GM12878 (cell line): ENCODE measurements around the gene DPF3.

Experiments used
- FOXM1 ChIP-seq: IDR thresholded peaks from 2 replicates; pipeline ENCODE4 v1.6.1; 2012; ENCODE audit warnings: low read depth, mild to moderate bottlenecking, inconsistent platforms, low read length, moderate library complexity
- NR2C1 ChIP-seq: fragments of 450-650 bp; IDR thresholded peaks from 2 replicates; pipeline ENCODE4 v1.6.1; 2017; ENCODE audit warnings: antibody characterized with exemption, mild to moderate bottlenecking, moderate library complexity
- POLR2A ChIP-seq: IDR thresholded peaks from 2 replicates; pipeline ENCODE4 v1.6.1; 2011; ENCODE audit warnings: low read depth, mild to moderate bottlenecking, low read length
- POLR2AphosphoS5 ChIP-seq: IDR thresholded peaks from 2 replicates; pipeline ENCODE4 v1.6.1; 2011; ENCODE audit warnings: mild to moderate bottlenecking, low read length, inconsistent platforms
- RFX5 ChIP-seq: IDR thresholded peaks from 2 replicates; pipeline ENCODE4 v1.6.1; 2011; ENCODE audit warnings: low read depth, low read length, improper control_type of control experiment
- SIN3A ChIP-seq: IDR thresholded peaks from 2 replicates; pipeline ENCODE4 v1.6.1; 2012; ENCODE audit warnings: low read depth, low read length, improper control_type of control experiment
- SIX5 ChIP-seq: IDR thresholded peaks from 2 replicates; pipeline ENCODE4 v1.6.1; 2011; ENCODE audit warnings: mild to moderate bottlenecking, low read depth, low read length, moderate library complexity; ENCODE audit not compliant: severe bottlenecking
- TF ChIP-seq, protein P1 (sequence below), 3 experiments: IDR thresholded peaks in 2 of 3; conservative IDR thresholded peaks in 1 of 3; 2 replicates each; pipeline ENCODE4 v1.5.1; 2011; ENCODE audit warnings: low read depth in 3 of 3, low read length in 3 of 3, mild to moderate bottlenecking in 3 of 3, control low read depth in 2 of 3, moderate library complexity in 2 of 3, inconsistent platforms in 1 of 3, mixed read lengths in 1 of 3; ENCODE audit not compliant: control insufficient read depth in 2 of 3, insufficient read depth in 1 of 3; ENCODE audit errors: extremely low read depth in 1 of 3
- TF ChIP-seq, protein P2 (sequence below): IDR thresholded peaks from 2 replicates; pipeline ENCODE4 v1.6.1; 2012; ENCODE audit warnings: low read depth, low read length, improper control_type of control experiment
- TF ChIP-seq, protein P3 (sequence below): IDR thresholded peaks from 2 replicates; pipeline ENCODE4 v1.6.1; 2011; ENCODE audit warnings: low read depth, mild to moderate bottlenecking, low read length, moderate library complexity, borderline replicate concordance; ENCODE audit errors: extremely low read depth
- TF ChIP-seq, protein P4 (sequence below): IDR thresholded peaks from 2 replicates; pipeline ENCODE4 v1.6.1; 2012; ENCODE audit warnings: improper control_type of control experiment, low read depth, low read length; ENCODE audit not compliant: insufficient replicate concordance

DNA sequence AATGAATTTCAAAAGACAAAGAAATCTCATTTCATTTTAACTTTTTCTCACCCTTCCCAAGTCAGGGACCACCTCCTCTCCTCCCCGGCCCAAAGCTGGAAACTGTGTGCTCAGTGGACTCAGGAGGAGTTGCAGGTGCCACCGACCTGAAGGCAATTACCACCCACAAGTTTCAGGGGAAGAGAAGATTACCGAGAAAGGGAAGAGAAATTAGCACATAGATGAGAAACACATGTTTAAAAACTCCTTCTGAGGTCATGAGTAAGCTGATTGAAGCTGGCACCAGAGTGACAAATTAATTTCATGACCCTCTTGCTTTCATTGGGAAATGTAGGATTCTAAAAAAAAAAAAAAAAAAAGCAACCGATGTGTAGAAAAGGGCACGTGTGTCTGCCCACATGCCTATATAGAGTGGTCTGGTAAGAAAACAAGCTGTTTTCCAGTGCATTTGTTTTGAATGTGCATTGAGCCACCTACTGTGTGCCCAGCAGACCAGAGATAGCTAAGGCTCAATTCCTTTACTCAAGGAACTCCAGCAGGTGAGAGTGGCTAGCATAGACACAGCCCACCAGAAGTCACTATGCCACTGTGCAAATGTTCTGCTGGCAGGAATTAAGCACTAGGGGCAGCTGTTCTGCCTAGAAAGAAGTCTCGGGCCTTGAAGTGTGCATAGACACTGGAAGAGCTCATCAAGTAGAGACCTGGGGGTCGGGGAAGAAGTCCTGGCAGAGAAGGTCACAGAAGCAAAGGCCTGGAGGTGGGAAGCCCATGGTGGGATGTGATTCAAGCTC lies 30.5 kb downstream of the DPF3 start:
- TF ChIP-seq, protein P1, sequence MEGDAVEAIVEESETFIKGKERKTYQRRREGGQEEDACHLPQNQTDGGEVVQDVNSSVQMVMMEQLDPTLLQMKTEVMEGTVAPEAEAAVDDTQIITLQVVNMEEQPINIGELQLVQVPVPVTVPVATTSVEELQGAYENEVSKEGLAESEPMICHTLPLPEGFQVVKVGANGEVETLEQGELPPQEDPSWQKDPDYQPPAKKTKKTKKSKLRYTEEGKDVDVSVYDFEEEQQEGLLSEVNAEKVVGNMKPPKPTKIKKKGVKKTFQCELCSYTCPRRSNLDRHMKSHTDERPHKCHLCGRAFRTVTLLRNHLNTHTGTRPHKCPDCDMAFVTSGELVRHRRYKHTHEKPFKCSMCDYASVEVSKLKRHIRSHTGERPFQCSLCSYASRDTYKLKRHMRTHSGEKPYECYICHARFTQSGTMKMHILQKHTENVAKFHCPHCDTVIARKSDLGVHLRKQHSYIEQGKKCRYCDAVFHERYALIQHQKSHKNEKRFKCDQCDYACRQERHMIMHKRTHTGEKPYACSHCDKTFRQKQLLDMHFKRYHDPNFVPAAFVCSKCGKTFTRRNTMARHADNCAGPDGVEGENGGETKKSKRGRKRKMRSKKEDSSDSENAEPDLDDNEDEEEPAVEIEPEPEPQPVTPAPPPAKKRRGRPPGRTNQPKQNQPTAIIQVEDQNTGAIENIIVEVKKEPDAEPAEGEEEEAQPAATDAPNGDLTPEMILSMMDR (IDR thresholded peaks at IDR 0.05 in 2 of 3, conservative IDR thresholded peaks at IDR 0.05 in 1 of 3; ENCODE audit: control insufficient read depth in 2 of 3, extremely low read depth in 1 of 3, insufficient read depth in 1 of 3, low read depth in 3 of 3, low read length in 3 of 3) = peak; percentile 6 to 19 (median 10); a peak in 2 of 6 replicates
- TF ChIP-seq POLR2A = no peak
- TF ChIP-seq, protein P2, sequence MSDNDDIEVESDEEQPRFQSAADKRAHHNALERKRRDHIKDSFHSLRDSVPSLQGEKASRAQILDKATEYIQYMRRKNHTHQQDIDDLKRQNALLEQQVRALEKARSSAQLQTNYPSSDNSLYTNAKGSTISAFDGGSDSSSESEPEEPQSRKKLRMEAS = no peak
- TF ChIP-seq NR2C1 = no peak
- TF ChIP-seq SIN3A = no peak
- TF ChIP-seq RFX5 = no peak
- no peak for TF ChIP-seq POLR2AphosphoS5
- TF ChIP-seq, protein P3, sequence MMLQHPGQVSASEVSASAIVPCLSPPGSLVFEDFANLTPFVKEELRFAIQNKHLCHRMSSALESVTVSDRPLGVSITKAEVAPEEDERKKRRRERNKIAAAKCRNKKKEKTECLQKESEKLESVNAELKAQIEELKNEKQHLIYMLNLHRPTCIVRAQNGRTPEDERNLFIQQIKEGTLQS = no peak
- TF ChIP-seq, protein P4, sequence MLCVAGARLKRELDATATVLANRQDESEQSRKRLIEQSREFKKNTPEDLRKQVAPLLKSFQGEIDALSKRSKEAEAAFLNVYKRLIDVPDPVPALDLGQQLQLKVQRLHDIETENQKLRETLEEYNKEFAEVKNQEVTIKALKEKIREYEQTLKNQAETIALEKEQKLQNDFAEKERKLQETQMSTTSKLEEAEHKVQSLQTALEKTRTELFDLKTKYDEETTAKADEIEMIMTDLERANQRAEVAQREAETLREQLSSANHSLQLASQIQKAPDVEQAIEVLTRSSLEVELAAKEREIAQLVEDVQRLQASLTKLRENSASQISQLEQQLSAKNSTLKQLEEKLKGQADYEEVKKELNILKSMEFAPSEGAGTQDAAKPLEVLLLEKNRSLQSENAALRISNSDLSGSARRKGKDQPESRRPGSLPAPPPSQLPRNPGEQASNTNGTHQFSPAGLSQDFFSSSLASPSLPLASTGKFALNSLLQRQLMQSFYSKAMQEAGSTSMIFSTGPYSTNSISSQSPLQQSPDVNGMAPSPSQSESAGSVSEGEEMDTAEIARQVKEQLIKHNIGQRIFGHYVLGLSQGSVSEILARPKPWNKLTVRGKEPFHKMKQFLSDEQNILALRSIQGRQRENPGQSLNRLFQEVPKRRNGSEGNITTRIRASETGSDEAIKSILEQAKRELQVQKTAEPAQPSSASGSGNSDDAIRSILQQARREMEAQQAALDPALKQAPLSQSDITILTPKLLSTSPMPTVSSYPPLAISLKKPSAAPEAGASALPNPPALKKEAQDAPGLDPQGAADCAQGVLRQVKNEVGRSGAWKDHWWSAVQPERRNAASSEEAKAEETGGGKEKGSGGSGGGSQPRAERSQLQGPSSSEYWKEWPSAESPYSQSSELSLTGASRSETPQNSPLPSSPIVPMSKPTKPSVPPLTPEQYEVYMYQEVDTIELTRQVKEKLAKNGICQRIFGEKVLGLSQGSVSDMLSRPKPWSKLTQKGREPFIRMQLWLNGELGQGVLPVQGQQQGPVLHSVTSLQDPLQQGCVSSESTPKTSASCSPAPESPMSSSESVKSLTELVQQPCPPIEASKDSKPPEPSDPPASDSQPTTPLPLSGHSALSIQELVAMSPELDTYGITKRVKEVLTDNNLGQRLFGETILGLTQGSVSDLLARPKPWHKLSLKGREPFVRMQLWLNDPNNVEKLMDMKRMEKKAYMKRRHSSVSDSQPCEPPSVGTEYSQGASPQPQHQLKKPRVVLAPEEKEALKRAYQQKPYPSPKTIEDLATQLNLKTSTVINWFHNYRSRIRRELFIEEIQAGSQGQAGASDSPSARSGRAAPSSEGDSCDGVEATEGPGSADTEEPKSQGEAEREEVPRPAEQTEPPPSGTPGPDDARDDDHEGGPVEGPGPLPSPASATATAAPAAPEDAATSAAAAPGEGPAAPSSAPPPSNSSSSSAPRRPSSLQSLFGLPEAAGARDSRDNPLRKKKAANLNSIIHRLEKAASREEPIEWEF = no peak
- no peak for TF ChIP-seq SIX5
- no peak for TF ChIP-seq FOXM1
